B cell (primary cell): ENCODE results near the gene ATP8B1. TPM values are rescaled to one million over a fixed set of nuclear protein-coding genes. Genes with fewer than 3 reads are reported as not detected.

Experiments
- ATAC-seq: fragments of 200-7000 bp; cut with Tn5 transposase; one replicate; pipeline ENCODE4 v1.10.0; 2021; ENCODE audit warnings: low read depth, mild to moderate bottlenecking, moderate number of reproducible peaks, moderate library complexity
- CTCF ChIA-PET: fragments of 350-600 bp; sonication (Branson Sonifier 250); formaldehyde crosslinking; loops from one replicate; lab custom pipeline; 2021; ENCODE audit warnings: antibody characterized with exemption, inconsistent platforms; lab: Charles Lee
- POLR2A ChIA-PET: fragments of 350-600 bp; sonication (Branson Sonifier 250); formaldehyde crosslinking; loops from one replicate; lab custom pipeline; 2021; ENCODE audit warnings: antibody characterized with exemption; lab: Charles Lee
- DNase-seq: peaks from one replicate; pipeline ENCODE4 v3.0.0; 2013
- H2AFZ ChIP-seq: 2 replicates; pipeline ENCODE4 v1.6.1; 2012; ENCODE audit warnings: mild to moderate bottlenecking, low read depth, low read length; ENCODE audit not compliant: insufficient read depth, poor library complexity, severe bottlenecking
- H3K27ac ChIP-seq, 2 donors: 1 replicate in 1 of 2; 2 replicates in 1 of 2; pipeline ENCODE4 v1.5.1; 2012 to 2013; ENCODE audit warnings: low read length in 2 of 2, mild to moderate bottlenecking in 2 of 2, moderate library complexity in 1 of 2
- H3K27me3 ChIP-seq, 4 experiments: fragments of 200-600 bp in 1 of 4; sonication (generic) in 1 of 4; replicated peaks in 1 of 4; 1 replicate in 2 of 4; 2 replicates in 2 of 4; pipeline versions ENCODE4 v1.6.1 to v1.7.0; 2013 to 2016; ENCODE audit warnings: low read length in 3 of 4, mild to moderate bottlenecking in 2 of 4, mixed read lengths in 1 of 4, moderate library complexity in 1 of 4; ENCODE audit not compliant: insufficient read depth in 4 of 4, control insufficient read depth in 3 of 4; ENCODE audit errors: control extremely low read depth in 1 of 4
- H3K36me3 ChIP-seq, 2 experiments: replicated peaks in 1 of 2; 1 replicate in 1 of 2; 2 replicates in 1 of 2; pipeline versions ENCODE4 v1.6.1 to v1.7.1; 2013; ENCODE audit warnings: low read length in 1 of 2; ENCODE audit not compliant: insufficient read depth in 2 of 2, control insufficient read depth in 1 of 2; ENCODE audit errors: control extremely low read depth in 1 of 2, extremely low read depth in 1 of 2
- H3K4me1 ChIP-seq, 2 donors: fragments of 200-600 bp in 1 of 2; sonication (generic) in 1 of 2; 1 replicate in 1 of 2; 2 replicates in 1 of 2; pipeline versions ENCODE4 v1.5.1 to v1.6.1; 2013 to 2017; ENCODE audit warnings: low read length in 2 of 2; ENCODE audit not compliant: control insufficient read depth in 2 of 2, insufficient read depth in 2 of 2
- H3K4me2 ChIP-seq: replicated peaks from 2 replicates; pipeline ENCODE3; 2012; ENCODE audit warnings: mild to moderate bottlenecking, low read depth, low read length; ENCODE audit not compliant: poor library complexity, severe bottlenecking
- H3K4me3 ChIP-seq, 5 experiments: fragments of 200-600 bp in 1 of 5; sonication (generic) in 1 of 5; 1 replicate in 3 of 5; 2 replicates in 2 of 5; pipeline versions ENCODE4 v1.5.1 to v1.7.0; 2011 to 2016; ENCODE audit warnings: low read length in 4 of 5, mild to moderate bottlenecking in 4 of 5, low read depth in 2 of 5, control low read depth in 1 of 5, moderate library complexity in 1 of 5; ENCODE audit not compliant: insufficient read depth in 1 of 5; ENCODE audit errors: control extremely low read depth in 1 of 5, extremely low read depth in 1 of 5
- H3K79me2 ChIP-seq: fragments of 200-600 bp; sonication (generic); one replicate; pipeline ENCODE4 v1.6.0; 2016; ENCODE audit warnings: low read length; ENCODE audit not compliant: control insufficient read depth, insufficient read depth
- H3K9ac ChIP-seq: fragments of 200-600 bp; sonication (generic); 2 replicates; pipeline ENCODE4 v1.6.1; 2017; ENCODE audit warnings: mild to moderate bottlenecking, low read length, moderate library complexity
- H3K9me3 ChIP-seq, 3 donors: one replicate each; pipeline versions ENCODE4 v1.6.1 to v1.7.1; 2013; ENCODE audit warnings: low read length in 2 of 3; ENCODE audit not compliant: control insufficient read depth in 2 of 3, insufficient read depth in 1 of 3; ENCODE audit errors: control extremely low read depth in 1 of 3
- H4K20me1 ChIP-seq: 2 replicates; pipeline ENCODE4 v1.6.0; 2012; ENCODE audit warnings: mild to moderate bottlenecking, low read length; ENCODE audit not compliant: insufficient read depth, control insufficient read depth, poor library complexity, severe bottlenecking
- H3K27ac Mint-ChIP-seq: one replicate; pipeline ENCODE4 v1.8.0; 2021; ENCODE audit warnings: mixed read lengths
- H3K27me3 Mint-ChIP-seq: one replicate; pipeline ENCODE4 v1.8.0; 2021; ENCODE audit warnings: mixed read lengths
- H3K4me1 Mint-ChIP-seq: one replicate; pipeline ENCODE4 v1.8.0; 2021; ENCODE audit warnings: mixed read lengths
- H3K4me3 Mint-ChIP-seq: one replicate; pipeline ENCODE4 v1.8.0; 2021; ENCODE audit warnings: mixed read lengths
- H3K9me3 Mint-ChIP-seq: one replicate; pipeline ENCODE4 v1.8.0; 2022; ENCODE audit warnings: mixed read lengths; ENCODE audit not compliant: insufficient read depth
- EZH2 ChIP-seq: IDR thresholded peaks from 2 replicates; pipeline ENCODE4 v1.6.1; 2012; ENCODE audit warnings: borderline replicate concordance, low read depth, mild to moderate bottlenecking, moderate library complexity, low read length; ENCODE audit not compliant: insufficient read depth, poor library complexity, severe bottlenecking
- WGBS: methylation state at CpG from one replicate; pipeline ENCODE4 v1.1.5; 2013; ENCODE audit warnings: missing lambda C conversion rate; ENCODE audit not compliant: insufficient coverage; 5-methylcytosine and 5-hydroxymethylcytosine counted together
- intact Hi-C: fragments of 100-400 bp; cut with micrococcal nuclease; formaldehyde crosslinking; loops from one replicate; pipeline ENCODE4 v1.10.0; 2022
- polyA plus RNA-seq: library from polyadenylated mRNA; depleted of rRNA; stranded (reverse); fragments of >200 nt; gene quantifications from 2 replicates; pipeline ENCODE4 v1.2.3, GENCODE V29; 2012
- total RNA-seq, 2 donors: library from RNA; stranded (reverse); fragments of 120-200 nt in 1 of 2; gene quantifications; 1 replicate in 1 of 2; 2 replicates in 1 of 2; pipeline versions ENCODE4 v1.2.3 to v1.2.4, GENCODE V29; 2013 to 2022
- TF ChIP-seq, protein P1 (sequence below): fragments of 200-600 bp; IDR thresholded peaks from one replicate; pipeline ENCODE4 v1.8.0; 2022; ENCODE audit warnings: antibody characterized with exemption, mild to moderate bottlenecking

ATP8B1 gene
- total and polyA plus RNA-seq, 2 donors (not counting 1 experiment from before 2014, with no cell fraction given), result 0.27 TPM; not detected in 1

DNA sequence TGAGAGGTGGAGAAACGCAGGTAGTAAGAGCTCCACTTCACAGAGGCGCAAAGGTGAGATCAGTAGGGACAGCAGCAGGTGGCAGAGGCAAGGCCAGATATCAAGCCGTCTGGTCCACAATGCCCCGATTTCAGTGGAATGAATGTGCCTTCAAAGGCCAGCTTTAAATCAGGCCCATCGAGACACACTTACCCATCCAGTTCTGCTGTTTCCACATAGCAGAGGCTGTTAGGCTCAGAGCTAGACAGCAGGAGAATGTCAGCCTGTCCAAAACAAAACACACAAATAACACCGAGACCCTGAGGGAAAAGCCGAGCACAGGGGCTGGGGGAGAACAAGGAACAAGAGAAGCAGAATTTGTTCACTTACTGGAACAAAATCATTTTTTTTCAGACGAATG lies 105.7 kb downstream of the ATP8B1 start:
- no peak overlapping the region for H3K27ac ChIP-seq
- intact Hi-C loops, result no loop called here
- Mint-ChIP-seq H3K27me3 (no peaks in the 10 kb centered on the region), H3K4me3 (no peak overlapping the region), H3K9me3 (no peaks in the 10 kb centered on the region), H3K4me1 (peaks cover 32% of the 10 kb centered on the region), H3K27ac (no peak overlapping the region)
- CTCF ChIA-PET, result interaction anchor here (0.8 kb wide), 1 partner anchor 184 kb away, joined by 4 read pairs; no protein-coding TSS in a partner anchor
- no peak overlapping the region for H3K9ac ChIP-seq
- no peak overlapping the region for H2AFZ ChIP-seq
- no peak overlapping the region for H3K4me2 ChIP-seq
- DNase-seq (no peak), ATAC-seq (no peak)
- POLR2A ChIA-PET, result no interaction called here
- peaks cover 0 to 7% (median 0%) of the 10 kb centered on the region in 3 donors for H3K9me3 ChIP-seq
- no peaks in the 10 kb centered on the region for H3K27me3 ChIP-seq
- TF ChIP-seq, protein P1, sequence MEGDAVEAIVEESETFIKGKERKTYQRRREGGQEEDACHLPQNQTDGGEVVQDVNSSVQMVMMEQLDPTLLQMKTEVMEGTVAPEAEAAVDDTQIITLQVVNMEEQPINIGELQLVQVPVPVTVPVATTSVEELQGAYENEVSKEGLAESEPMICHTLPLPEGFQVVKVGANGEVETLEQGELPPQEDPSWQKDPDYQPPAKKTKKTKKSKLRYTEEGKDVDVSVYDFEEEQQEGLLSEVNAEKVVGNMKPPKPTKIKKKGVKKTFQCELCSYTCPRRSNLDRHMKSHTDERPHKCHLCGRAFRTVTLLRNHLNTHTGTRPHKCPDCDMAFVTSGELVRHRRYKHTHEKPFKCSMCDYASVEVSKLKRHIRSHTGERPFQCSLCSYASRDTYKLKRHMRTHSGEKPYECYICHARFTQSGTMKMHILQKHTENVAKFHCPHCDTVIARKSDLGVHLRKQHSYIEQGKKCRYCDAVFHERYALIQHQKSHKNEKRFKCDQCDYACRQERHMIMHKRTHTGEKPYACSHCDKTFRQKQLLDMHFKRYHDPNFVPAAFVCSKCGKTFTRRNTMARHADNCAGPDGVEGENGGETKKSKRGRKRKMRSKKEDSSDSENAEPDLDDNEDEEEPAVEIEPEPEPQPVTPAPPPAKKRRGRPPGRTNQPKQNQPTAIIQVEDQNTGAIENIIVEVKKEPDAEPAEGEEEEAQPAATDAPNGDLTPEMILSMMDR, result no peak
- TF ChIP-seq EZH2, result no peak
- peaks cover 96% of the 10 kb centered on the region for H3K79me2 ChIP-seq
- H4K20me1 ChIP-seq, result peaks cover 91% of the 10 kb centered on the region
- WGBS, result 100% methylated on average over 5 of the region's 8 CpGs
- H3K4me3 ChIP-seq, result no peak overlapping the region
- no peaks in the 10 kb centered on the region for H3K4me1 ChIP-seq
- peaks cover 0 to 4% of the 10 kb centered on the region in 2 experiments for H3K36me3 ChIP-seq

DNA sequence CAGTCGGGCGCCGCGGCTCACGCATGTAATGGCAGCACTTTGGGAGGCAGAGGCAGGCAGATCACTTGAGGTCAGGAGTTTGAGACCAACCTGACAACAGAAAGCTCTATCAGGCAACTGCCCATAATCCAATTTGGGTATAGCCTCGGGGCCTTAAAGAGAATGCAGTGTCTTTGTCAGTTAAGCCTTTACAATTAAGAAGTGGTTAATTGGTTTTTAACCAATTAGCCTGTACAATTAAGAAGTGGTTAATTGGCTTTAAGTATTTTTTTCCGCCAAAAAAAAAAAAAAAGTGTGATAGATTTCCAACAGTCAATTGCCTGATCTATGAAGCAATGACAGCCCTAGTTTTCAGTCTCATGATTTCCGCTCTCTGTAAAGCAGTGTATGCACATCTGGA lies 106.8 kb downstream of the ATP8B1 start:
- ATAC-seq, result no peak
- Histone ChIP-seq H4K20me1 (peaks cover 89% of the 10 kb centered on the region), H3K4me3 (no peak overlapping the region), H3K27me3 (no peaks in the 10 kb centered on the region), H3K4me2 (no peak overlapping the region), H3K9ac (no peak overlapping the region), H3K79me2 (peaks cover 97% of the 10 kb centered on the region), H3K4me1 (peaks cover 4 to 5% of the 10 kb centered on the region in 2 donors), H3K36me3 (peaks cover 0 to 4% of the 10 kb centered on the region in 2 experiments), H2AFZ (no peak overlapping the region), H3K9me3 (peaks cover 0 to 7% (median 0%) of the 10 kb centered on the region in 3 donors), H3K27ac (no peak overlapping the region)
- Mint-ChIP-seq H3K27me3 (no peaks in the 10 kb centered on the region), H3K4me3 (no peak overlapping the region), H3K27ac (peak overlapping the region; percentile 24), H3K4me1 (peaks cover 30% of the 10 kb centered on the region), H3K9me3 (no peaks in the 10 kb centered on the region)
- POLR2A ChIA-PET, result no interaction called here
- TF ChIP-seq, protein P1, result no peak
- TF ChIP-seq EZH2, result no peak
- CTCF ChIA-PET, result no interaction called here
- no peak for DNase-seq
- WGBS, result 100% methylated on average over 7 of the region's 8 CpGs
- intact Hi-C loops, result no loop called here
